ENCODE data around the gene MAGEB1. TPM values are rescaled to one million over a fixed set of nuclear protein-coding genes. Genes with fewer than 3 reads are reported as not detected.

Gene MAGEB1, protein sequence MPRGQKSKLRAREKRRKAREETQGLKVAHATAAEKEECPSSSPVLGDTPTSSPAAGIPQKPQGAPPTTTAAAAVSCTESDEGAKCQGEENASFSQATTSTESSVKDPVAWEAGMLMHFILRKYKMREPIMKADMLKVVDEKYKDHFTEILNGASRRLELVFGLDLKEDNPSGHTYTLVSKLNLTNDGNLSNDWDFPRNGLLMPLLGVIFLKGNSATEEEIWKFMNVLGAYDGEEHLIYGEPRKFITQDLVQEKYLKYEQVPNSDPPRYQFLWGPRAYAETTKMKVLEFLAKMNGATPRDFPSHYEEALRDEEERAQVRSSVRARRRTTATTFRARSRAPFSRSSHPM
- not detected for total RNA-seq

DNA sequence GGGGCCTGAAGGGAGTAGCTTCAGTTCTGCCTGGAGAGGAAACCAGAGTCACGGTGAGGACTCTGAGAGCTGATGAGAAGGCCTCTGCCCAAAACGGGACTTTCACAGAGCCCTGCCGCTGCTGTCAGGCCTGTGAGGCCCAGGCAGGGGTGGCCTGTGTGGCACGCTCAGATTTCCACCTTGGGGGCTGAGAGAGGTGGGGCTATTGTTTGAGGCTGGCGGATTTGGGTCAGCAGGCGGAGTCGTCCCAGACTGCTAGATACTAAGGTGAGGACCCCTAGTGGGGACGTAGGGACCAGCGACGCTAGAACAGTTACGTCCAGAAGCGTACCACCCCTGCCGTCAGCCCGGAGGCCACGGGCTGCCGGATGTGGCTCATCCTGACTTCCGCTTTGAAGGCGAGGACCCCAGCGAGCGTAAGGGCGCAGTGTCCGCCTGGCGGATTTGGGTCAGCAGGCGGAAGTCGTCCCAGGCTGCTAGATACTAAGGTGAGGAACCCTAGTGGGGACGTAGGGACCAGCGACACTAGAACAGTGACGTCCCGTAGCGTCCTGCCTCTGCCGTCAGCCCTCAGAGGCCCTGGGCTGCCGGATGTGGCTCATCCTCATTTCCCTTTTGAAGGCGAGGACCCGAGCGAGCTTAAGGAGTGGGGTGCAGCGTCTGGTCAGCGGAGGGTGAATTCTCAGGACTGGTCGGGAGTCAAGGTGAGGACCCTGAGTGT lies at the start of gene MAGEB1:
Gene MAGEB1 (plus strand): TSS at position 378 of the 721 bp plus-strand sequence. CDS start 3,348 bp downstream, outside the sequence.
- DNase-seq (ENCODE audit: low spot score): no peak
- ATAC-seq: no peak

DNA sequence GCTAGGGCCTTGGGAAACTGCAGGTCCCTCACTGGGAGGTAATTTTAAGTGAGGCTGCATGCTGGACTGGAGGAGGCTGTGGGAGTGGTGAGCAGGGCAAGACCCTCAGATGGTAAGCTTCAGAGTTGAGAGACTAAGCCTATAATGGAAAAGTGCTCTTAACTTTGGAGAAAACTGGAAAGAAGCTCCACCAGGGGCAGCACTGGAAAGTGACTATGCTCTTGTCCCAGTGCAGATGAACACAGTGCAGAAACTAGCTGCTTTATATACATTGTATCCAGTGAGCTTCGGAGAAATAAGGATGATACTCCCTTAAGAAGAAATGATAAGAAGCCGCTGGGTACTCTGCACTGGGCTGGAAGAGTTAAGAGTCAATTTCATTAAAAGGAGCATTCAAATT lies 34.8 kb upstream of the MAGEB1 start:
- DNase-seq (ENCODE audit: low spot score) (no peak), ATAC-seq (no peak)

DNA sequence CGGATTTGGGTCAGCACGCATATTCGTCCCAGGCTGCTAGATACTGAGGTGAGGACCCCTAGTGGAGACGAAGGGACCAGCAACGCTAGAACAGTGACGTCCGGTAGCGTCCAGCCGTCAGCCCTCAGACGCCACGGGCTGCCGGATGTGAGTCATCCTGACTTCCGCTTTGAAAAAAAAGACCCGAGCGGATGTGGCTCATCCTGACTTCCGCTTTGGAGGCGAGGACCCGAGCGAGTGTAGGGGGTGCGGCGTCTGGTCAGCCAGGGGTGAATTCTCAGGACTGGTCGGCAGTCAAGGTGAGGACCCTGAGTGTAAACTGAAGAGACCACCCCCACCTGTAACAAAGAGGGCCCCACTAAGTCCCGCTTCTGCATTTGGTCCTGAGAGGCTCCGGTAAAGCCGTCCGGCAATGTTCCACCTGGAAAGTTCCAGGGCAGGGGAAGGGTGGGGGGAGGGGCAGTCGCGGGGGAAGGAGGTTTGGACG lies 31.5 kb upstream of the MAGEB1 start, which contains the start of gene MAGEB2:
Gene MAGEB2 (plus strand): TSS at position 207 of the 487 bp plus-strand sequence. CDS start 3,018 bp downstream, outside the sequence.
- ATAC-seq: no peak
- no peak for DNase-seq (ENCODE audit: low spot score)

DNA sequence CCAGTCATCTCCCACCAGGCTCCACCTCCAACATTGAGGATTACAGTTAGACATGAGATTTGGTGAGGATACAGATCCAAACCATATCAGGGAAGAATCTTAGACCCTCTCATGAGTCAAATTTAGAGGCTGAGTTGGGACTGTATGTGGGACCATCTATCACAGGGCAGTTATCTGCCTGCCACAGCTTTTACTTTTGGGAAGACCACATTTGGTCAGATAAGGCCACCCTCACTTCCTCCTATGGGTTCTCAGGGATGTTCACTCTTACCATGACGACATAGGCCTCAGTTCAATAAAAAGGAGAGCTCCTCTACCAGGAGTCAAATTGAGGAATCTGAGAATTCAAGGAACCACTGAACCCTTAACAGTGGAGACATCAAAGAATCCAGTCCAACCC lies 29.5 kb upstream of the MAGEB1 start:
- DNase-seq (ENCODE audit: low spot score): no peak

DNA sequence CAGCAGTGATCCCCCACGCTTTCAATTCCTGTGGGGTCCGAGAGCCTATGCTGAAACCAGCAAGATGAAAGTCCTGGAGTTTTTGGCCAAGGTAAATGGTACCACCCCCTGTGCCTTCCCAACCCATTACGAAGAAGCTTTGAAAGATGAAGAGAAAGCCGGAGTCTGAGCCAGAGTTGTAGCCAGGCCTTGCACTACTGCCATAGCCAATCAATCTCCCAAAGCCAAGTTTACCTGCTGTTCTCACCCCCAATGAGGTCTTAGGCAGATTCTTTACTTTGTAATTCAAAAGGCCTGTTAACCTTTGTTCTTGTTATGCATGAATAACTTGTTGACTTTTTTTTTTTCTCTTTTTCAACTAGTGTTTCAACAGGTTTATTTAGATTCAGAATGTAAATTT lies 27.6 kb upstream of the MAGEB1 start:
- DNase-seq (ENCODE audit: low spot score): no peak
- no peak for ATAC-seq

More for the DNA sequence above, 29.5 kb upstream of the MAGEB1 start:
- ATAC-seq: no peak

DNA sequence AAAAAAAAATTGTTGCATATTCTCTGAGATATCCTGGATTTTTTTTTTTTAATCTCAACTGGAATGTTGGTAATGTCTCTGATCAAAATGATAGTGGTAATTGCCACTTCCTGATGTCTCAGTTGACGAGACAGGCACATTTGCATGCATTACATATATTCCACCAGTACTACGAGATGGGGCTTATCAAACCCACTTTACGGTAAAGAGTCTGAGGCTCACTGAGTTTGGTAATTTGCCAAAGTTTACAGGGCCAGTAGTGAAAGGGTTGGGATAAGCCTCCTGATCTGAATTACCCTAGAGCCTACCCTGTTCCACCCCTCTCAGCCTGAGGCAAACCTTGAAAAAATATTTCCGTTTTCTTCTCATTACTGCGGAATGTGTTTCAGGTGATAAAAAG lies 26.3 kb upstream of the MAGEB1 start:
- no peak for ATAC-seq
- DNase-seq (ENCODE audit: low spot score): no peak

DNA sequence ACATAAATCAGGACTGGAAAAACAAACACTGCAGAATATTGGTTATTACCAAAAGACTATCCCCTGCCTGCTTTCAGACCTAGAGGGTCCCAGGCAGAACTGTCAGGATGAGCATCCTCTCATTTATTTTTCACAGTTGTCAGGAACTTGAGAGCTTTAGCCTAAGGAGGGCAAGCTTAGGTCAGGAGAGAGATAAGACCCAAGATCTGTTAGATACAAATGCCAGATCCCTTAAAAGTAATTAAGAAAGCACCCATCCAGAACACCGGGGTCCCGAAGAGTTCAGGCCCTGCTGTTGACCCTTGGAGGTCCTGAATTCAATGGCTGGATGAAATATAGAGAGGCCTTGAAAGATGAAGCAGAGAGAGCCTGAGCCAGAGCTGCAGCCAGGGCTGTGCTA lies 22.4 kb upstream of the MAGEB1 start:
- no peak for DNase-seq (ENCODE audit: low spot score)
- no peak for ATAC-seq

DNA sequence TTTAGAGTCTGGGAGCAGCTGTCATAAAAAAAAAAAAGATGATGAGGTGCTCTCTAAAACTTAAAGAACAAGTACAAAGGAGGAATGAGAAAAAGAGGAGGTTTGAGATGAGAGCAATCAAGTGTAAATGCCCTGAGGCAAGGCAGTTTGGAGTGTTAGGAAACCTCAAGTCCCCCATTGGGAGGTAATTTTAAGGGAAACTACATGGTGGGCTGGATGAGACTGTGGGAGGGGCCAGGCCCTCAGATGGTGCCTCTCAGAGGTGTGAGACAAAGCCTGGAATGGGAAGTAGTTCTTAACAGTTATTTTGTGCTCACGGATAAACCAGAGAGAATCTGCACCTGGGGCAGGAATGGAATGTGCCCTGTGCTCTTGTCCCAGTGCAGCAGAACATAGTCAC lies 18.4 kb upstream of the MAGEB1 start:
- DNase-seq (ENCODE audit: low spot score) (no peak), ATAC-seq (no peak)

DNA sequence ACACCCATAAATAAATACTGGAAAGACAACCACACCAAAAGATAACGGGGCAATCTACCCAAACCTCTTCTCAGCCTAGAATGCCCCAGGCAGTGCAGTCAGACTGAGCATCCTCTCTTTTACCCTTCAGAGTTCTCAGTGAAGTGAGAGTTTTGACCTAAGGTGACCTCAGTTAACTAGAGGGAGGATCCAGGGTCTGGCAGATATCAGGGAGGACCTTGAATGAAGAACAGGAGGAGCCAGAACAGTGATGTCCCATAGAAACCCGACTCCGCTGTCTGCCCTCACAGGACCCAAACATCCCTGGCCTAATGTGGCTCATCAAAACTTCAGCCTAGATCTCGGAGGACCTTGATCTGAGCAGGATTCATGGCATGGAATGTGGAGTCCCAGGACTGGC lies 16.6 kb upstream of the MAGEB1 start, which contains the start of gene MAGEB3:
Gene MAGEB3 (plus strand): TSS at position 263 of the 400 bp plus-strand sequence. CDS start 5,268 bp downstream, outside the sequence.
- DNase-seq (ENCODE audit: low spot score) (no peak), ATAC-seq (no peak)

DNA sequence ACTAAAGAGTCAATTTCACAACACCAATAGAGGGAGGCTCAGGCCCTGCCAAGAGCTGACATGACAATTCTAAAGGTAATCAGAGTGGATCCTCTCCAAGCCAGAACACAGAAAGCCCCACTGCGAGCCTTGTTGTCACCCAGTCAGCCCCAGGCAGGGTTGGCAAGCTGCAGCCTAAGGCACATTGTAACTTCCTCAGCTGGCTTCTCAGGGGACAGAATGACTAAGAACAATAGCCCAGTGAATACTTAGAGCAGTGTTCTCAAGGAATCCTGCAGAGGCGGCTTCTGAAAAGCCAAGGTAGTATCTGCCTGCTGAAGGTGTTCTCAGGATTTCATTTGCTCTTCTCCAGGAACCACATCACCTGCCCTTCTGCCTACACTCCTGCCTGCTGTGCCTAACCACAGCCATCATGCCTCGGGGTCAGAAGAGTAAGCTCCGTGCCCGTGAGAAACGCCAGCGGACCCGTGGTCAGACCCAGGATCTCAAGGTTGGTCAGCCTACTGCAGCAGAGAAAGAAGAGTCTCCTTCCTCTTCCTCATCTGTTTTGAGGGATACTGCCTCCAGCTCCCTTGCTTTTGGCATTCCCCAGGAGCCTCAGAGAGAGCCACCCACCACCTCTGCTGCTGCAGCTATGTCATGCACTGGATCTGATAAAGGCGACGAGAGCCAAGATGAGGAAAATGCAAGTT lies 5.1 kb upstream of the MAGEB1 start, which contains the start of gene MAGEB4:
Gene MAGEB4 (plus strand): TSS at position 277 of the 692 bp plus-strand sequence. CDS start 136 bp downstream, at position 413.
- DNase-seq (ENCODE audit: low spot score) (no peak), ATAC-seq (no peak)

DNA sequence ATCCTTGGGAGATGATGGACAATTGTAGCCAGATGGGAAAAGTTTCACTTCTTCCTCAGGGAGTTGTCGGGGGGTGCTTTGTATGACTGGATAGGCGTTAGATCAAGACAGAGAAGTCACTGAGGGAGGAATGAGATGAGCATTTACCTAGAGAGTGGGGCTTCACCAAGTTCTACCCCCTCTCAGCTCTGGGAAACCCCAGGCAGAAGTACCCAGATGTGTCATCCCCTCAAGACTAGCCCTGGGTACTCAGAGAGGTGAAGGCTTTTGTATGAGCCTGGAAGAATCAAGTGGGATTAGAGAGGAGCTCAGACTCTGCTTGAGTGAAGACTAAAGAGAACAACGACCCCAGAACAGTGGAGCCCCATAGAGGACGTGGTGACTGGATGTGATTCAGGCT lies 1.9 kb downstream of the MAGEB1 start:
- ATAC-seq: no peak
- no peak for DNase-seq (ENCODE audit: low spot score)

DNA sequence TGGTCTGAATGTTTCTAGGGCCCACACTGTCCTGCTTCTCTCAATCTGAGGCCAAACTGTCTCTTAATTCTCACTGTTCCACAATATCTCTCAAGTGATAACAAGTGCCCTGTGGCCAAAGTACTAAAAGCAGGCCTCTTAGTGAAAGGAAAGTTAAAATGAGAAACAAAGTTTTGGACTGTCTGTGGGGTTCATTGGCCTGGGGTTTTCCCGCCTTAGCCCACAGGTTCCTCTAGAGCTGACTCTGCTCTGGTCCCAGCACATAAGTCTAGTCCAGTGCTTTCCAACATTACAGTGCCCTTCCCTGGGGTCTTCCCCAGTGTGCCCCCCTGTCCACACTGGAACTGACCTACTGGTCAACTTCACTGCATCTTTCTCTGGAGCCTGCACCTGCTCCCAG lies 6.3 kb downstream of the MAGEB1 start:
- ATAC-seq: no peak
- DNase-seq (ENCODE audit: low spot score): no peak

DNA sequence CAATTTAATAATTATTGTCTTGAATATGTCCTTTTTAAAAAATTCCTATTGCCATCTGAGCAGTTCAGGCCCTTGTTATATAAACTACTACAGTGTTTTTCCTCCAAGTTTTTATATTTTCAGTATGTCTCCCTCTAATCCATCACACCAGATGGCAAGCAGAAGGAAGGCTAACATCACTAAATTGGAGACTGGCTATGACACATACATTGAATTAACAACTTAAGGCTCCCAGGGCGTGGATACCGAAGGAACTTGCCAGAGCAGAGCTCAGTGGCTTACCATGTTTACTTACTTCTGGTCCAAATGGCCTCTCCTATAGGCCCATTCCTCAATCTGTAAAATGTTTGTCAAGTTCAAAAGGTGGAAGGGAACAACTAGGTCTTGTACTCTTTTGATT lies 13.0 kb downstream of the MAGEB1 start:
- no peak for DNase-seq (ENCODE audit: low spot score)

DNA sequence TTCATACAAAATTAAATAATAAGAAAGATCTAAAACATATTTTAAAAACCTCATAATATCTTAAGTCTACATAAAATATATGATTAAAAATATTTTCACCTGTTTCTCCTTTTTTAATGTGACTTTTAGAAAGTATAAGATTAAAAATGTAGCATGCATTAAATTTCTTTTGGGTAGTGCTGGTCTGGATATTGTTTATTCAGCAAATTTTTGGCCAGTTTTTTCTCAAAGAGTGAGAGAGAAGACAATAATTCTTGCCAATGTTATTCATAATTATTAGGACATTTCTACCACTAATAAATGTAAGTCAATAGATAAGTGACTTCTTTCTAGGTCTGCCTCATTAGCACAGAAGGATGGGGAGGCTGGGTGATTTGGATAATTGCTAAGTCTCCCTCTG lies 14.1 kb downstream of the MAGEB1 start:
- DNase-seq (ENCODE audit: low spot score): no peak
- ATAC-seq: no peak

More for the DNA sequence above, 13.0 kb downstream of the MAGEB1 start:
- ATAC-seq: no peak

DNA sequence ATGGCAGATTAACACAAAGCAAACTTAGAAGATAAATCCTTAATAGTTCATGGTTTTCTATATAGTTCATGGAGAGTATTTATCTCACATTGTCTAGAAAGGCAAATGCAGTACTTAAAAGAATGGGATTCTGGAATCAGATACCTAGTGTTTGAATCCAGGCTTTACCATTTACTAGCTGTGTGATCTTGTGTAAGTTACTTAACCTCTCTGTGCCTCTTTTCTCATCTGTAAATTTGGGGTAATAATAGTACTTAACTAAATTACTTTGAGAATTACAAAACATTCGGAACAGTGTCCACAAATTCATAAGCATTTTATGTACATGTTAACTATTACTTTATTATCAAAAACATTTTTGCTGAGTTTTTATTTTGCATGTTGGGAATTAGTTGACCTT lies 15.8 kb downstream of the MAGEB1 start:
- ATAC-seq (no peak), DNase-seq (ENCODE audit: low spot score) (no peak)

DNA sequence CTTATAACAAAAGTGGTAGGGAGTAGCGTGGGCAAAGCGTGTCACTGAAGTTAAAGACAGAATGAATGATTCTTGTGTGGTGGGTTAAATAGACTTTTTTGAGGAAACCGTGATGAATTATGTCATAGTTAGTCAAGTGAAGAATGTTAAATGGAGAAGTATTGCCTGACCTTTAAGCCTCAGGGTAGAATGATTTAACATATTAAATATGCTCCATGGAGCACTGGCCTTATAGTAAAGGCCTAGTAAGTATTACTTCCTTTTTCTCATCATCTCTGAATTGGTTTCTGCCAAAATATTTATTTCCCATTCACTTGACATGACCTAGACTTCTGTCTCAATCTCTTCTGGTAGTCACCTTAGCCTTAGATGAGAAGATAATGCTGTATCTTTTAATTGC lies 23.7 kb downstream of the MAGEB1 start:
- ATAC-seq (no peak), DNase-seq (ENCODE audit: low spot score) (no peak)

DNA sequence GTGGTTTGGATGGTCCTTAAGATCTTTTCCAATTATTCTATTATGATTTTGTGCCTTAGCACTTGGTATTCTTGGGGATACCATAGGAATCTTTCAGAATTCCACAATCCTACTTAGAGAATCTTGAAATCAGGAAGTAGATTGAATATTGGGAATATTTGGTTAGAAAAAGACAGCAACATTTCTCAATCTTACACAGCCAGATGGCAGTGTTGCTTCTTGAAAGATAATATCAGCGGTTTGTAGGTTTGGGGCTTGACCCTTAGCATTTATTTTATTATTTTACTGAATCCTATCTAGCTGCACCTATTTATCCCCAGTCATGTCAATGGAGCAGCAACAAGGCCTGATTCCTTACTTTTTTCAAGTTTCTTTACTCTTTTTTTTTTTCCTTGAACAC lies 28.6 kb downstream of the MAGEB1 start:
- ATAC-seq (peak; percentile 25), DNase-seq (ENCODE audit: low spot score) (no peak)

DNA sequence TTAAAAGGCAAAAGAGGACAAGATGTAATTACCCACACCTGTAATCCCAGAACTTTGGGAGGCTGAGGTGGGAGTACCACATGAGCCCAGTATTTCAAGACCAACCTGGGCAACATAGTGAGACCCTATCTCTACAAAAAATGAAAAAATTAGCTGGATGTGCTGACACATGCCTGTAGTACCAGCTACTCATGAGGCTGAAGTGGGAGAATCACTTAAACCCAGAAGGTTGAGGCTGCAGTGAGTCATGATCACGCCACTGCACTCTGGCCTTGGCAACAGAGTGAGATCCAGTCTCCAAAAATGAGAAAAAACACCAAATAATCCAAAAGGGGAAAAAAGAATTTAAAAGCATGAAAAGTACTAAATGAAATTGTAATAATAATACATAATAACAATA lies 31.4 kb downstream of the MAGEB1 start:
- DNase-seq (ENCODE audit: low spot score) (no peak), ATAC-seq (no peak)

DNA sequence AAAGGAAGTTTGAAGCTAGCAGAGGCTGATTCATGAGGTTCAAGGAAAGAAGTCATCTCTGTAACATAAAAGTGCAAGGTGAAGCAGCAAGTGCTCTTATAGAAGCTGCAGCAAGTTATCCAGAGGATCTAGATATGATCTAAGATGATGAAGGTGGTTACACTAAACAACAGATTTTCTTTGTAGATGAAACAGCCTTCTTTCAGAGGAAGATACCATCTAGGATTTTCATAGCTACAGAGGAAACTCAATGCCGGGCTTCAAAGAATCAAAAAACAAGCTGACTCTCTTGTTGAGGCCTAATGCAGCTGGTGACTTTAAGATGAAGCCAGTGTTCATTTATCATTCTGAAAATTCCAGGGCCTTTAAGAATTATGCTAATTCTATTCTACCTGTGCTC lies 33.5 kb downstream of the MAGEB1 start:
- DNase-seq (ENCODE audit: low spot score): no peak
- ATAC-seq: no peak

DNA sequence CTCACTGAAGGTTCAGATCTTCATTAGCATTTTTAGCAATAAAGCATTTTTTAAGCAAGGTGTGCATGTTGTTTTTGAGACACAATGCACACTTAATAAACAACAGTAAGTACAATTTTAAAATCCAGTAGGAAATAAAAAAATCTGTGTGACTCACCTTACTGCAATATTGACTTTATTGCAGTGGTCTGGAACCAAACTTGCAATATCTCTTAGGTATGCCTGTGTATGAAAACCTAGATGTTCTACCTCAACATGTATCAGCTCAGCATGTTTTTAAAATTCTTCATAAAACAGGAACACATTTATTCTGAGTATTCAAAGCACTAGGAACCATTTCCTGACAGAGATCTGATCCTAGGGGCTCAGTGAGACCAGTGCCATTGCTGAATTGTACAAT lies 35.6 kb downstream of the MAGEB1 start:
- DNase-seq (ENCODE audit: low spot score): no peak
- no peak for ATAC-seq

Measured in left lobe of liver (tissue), 2 donors.